MM.1S (cell line): ENCODE results near the gene GLRX3.

Source experiments
- CTCF ChIP-seq: fragments of 300-600 bp; sonication (generic); IDR thresholded peaks from 2 replicates; pipeline ENCODE4 v1.5.1; 2016; ENCODE audit warnings: antibody characterized with exemption, low read length, mixed read lengths
- EZH2phosphoT487 ChIP-seq: fragments of 300-600 bp; sonication (generic); IDR thresholded peaks from 2 replicates; pipeline ENCODE4 v1.6.1; 2018; ENCODE audit warnings: antibody characterized with exemption, low read length

GRCh38 chr10:130160775-130161174, 24.6 kb downstream of the GLRX3 start:
- TF ChIP-seq CTCF (no peak), EZH2phosphoT487 (no peak)
